Measurements from ENCODE around the gene NECAB2. TPM values are rescaled to one million over a fixed set of nuclear protein-coding genes. Genes with fewer than 3 reads are reported as not detected.

The NECAB2 gene
- total RNA-seq, 4 donors from 2014 or later, result not detected

DNA sequence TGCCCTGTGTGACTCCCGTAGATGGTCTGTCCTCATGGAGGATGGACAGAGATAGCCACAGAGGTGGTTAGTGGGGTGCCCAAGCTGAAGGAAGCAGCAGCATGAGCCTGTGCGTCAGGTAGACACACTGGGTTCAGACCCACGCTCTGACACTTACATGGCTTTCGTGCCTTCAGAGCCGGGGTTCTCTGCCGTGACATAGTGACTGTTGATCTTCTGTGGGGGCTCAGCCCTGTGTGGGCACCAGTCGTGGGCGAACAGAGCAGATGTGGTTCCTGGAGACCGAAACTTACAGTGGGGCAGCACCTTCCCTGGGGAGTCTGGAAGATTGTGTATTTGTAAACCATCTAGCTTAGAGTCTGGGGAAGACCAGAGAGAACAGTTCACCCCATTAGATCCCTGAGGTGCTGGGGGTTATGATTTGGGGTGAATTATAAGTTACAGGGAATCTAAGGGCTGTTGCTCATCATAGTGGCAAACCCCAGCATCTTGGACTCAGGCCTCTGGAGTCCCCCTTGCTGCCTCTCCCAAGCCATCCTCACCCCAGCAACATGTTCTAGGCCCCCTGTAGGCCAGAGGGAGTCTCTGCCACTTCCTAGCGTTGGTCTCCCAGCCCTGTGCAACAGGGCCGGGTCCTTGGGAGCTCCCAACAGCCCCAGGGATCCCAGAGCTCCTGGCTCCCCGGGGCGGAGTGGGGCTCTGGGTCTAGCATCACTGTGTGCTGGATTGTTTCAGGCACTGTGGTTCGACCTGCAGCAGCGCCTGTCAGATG lies 28.6 kb downstream of the NECAB2 start:
- 83% methylated on average over 13 of the region's 15 CpGs for WGBS
- Histone ChIP-seq H3K4me1 (no peaks in the 10 kb centered on the region), H3K36me3 (no peaks in the 10 kb centered on the region), H3K9me3 (no peaks in the 10 kb centered on the region), H3K27ac (no peak overlapping the region), H3K27me3 (peaks cover 30% of the 10 kb centered on the region), H3K4me3 (no peak overlapping the region)
- DNase-seq (ENCODE audit: low spot score in 2 of 2), result no peak
- TF ChIP-seq POLR2AphosphoS5 (IDR thresholded peaks at IDR 0.05) (no peak), POLR2A (IDR thresholded peaks at IDR 0.05) (no peak), CTCF (IDR thresholded peaks at IDR 0.05) (no peak), EP300 (IDR thresholded peaks at IDR 0.05) (no peak)

- Histone ChIP-seq H3K9me3 (no peaks in the 10 kb centered on the region), H3K36me3 (no peaks in the 10 kb centered on the region), H3K27me3 (peaks cover 37% of the 10 kb centered on the region), H3K4me1 (no peaks in the 10 kb centered on the region), H3K27ac (no peak overlapping the region), H3K4me3 (no peak overlapping the region)
- 83% methylated on average over 12 of the region's 13 CpGs for WGBS
- TF ChIP-seq POLR2A (IDR thresholded peaks at IDR 0.05) (no peak), EP300 (IDR thresholded peaks at IDR 0.05) (no peak), CTCF (IDR thresholded peaks at IDR 0.05) (no peak), POLR2AphosphoS5 (IDR thresholded peaks at IDR 0.05) (no peak)
- no peak for DNase-seq (ENCODE audit: low spot score in 2 of 2)
Measured at GRCh38 chr16:83998091-83998490, 30.0 kb downstream of the NECAB2 start.

DNA sequence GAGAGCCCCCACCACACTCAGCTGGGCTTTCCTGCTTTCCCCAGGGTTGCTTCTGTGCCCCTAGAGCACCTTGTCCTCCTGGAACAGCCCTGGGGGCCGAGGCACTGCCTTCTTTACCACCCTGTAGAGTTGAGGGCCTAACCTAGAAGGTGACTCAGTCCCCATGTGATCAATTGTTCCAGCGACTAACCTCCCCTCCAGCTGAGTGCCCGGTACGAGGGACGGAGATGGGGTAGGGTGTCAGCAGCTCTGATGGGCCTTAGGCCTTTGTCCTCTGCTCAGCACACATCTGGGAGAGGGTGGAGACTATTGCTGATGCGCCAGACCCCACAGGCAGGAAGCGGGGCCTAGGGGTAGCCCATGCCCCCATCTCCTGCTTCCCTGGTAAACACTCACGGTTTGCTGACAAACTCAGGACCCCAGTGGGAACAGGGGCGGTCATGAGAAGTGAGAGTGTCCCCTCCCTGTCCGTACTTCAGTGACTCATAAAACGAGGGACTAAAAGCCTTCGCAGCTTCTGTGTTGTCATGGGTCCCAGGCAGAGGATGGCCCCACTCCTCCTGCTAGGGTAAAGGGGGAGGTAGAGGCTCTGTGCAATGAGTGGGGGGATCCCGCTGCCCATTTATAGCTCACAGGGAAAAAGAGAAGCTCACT lies 33.1 kb downstream of the NECAB2 start:
- DNase-seq (ENCODE audit: low spot score in 2 of 2), result no peak
- Histone ChIP-seq H3K27ac (no peak overlapping the region), H3K36me3 (no peaks in the 10 kb centered on the region), H3K9me3 (no peaks in the 10 kb centered on the region), H3K4me3 (no peak overlapping the region), H3K27me3 (peaks cover 34% of the 10 kb centered on the region), H3K4me1 (no peaks in the 10 kb centered on the region)
- WGBS, result 73% methylated on average over 10 of the region's 13 CpGs
- no peak for TF ChIP-seq POLR2A (IDR thresholded peaks at IDR 0.05)
- no peak for TF ChIP-seq CTCF (IDR thresholded peaks at IDR 0.05)
- no peak for TF ChIP-seq POLR2AphosphoS5 (IDR thresholded peaks at IDR 0.05)
- no peak for TF ChIP-seq EP300 (IDR thresholded peaks at IDR 0.05)

GRCh38 chr16:84001726-84002125 lies 33.7 kb downstream of the NECAB2 start:
- Histone ChIP-seq H3K4me1 (no peaks in the 10 kb centered on the region), H3K9me3 (no peaks in the 10 kb centered on the region), H3K36me3 (no peaks in the 10 kb centered on the region), H3K27me3 (peaks cover 31% of the 10 kb centered on the region), H3K27ac (no peak overlapping the region), H3K4me3 (no peak overlapping the region)
- 92% methylated on average over 5 of the region's 7 CpGs for WGBS
- TF ChIP-seq CTCF (IDR thresholded peaks at IDR 0.05) (no peak), POLR2A (IDR thresholded peaks at IDR 0.05) (no peak), POLR2AphosphoS5 (IDR thresholded peaks at IDR 0.05) (no peak), EP300 (IDR thresholded peaks at IDR 0.05) (no peak)
- no peak for DNase-seq (ENCODE audit: low spot score in 2 of 2)

DNA sequence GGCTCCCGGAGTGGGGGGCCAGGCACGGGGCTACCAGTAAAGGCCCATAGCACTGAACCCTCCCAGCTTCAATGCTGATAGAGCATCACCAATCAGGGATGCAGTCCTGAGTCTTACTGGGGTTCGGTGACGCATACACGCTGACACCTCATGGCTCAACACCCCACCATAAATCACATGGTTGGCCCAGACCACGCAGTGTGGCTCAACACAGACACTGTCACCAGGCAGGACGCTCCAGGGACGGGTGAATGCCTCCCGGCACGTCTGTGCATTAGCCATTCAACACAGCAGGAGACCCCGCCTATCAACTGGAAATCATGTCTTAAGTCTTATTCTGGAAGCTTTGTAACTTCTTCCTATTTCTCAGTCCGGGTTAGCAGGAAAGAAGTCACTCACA lies 35.0 kb downstream of the NECAB2 start:
- TF ChIP-seq POLR2AphosphoS5 (IDR thresholded peaks at IDR 0.05) (no peak), CTCF (IDR thresholded peaks at IDR 0.05) (no peak), EP300 (IDR thresholded peaks at IDR 0.05) (no peak), POLR2A (IDR thresholded peaks at IDR 0.05) (no peak)
- WGBS, result 62% methylated on average over 11 of the region's 12 CpGs
- H3K4me3 ChIP-seq, result no peak overlapping the region
- no peak for DNase-seq (ENCODE audit: low spot score in 2 of 2)
- no peaks in the 10 kb centered on the region for H3K36me3 ChIP-seq
- no peaks in the 10 kb centered on the region for H3K9me3 ChIP-seq
- no peaks in the 10 kb centered on the region for H3K4me1 ChIP-seq
- H3K27me3 ChIP-seq, result peaks cover 23% of the 10 kb centered on the region
- no peak overlapping the region for H3K27ac ChIP-seq

All from suprapubic skin (tissue), 4 donors.